KMS-11 (cell line): ENCODE data around the gene CAPN11.

Experiments used
- H2AFZ ChIP-seq: fragments of 200-600 bp; sonication (generic); 2 replicates; pipeline ENCODE4 v1.6.1; 2016; ENCODE audit warnings: antibody characterized with exemption, mixed run types, low read depth
- H3K27ac ChIP-seq: fragments of 200-600 bp; sonication (generic); 2 replicates; pipeline ENCODE4 v1.6.1; 2016; ENCODE audit warnings: mild to moderate bottlenecking, mixed run types
- H3K27me3 ChIP-seq: fragments of 200-600 bp; sonication (generic); 2 replicates; pipeline ENCODE4 v1.6.1; 2017; ENCODE audit warnings: mild to moderate bottlenecking, low read depth, mixed run types, moderate library complexity; ENCODE audit not compliant: insufficient read depth
- H3K36me3 ChIP-seq: fragments of 200-600 bp; sonication (generic); 2 replicates; pipeline ENCODE4 v1.6.1; 2017; ENCODE audit warnings: mild to moderate bottlenecking, mixed run types; ENCODE audit not compliant: insufficient read depth
- H3K4me1 ChIP-seq: fragments of 200-600 bp; sonication (generic); 2 replicates; pipeline ENCODE4 v1.6.1; 2016; ENCODE audit warnings: mild to moderate bottlenecking, low read depth, mixed run types; ENCODE audit not compliant: poor library complexity, severe bottlenecking
- H3K4me2 ChIP-seq: fragments of 200-600 bp; sonication (generic); 2 replicates; pipeline ENCODE4 v1.7.0; 2016; ENCODE audit warnings: mild to moderate bottlenecking, mixed run types
- H3K4me3 ChIP-seq: fragments of 200-600 bp; sonication (generic); IDR thresholded peaks from 2 replicates; pipeline ENCODE4 v1.6.1; 2017; ENCODE audit warnings: low read depth, low read length, mixed read lengths; ENCODE audit not compliant: insufficient read depth
- H3K79me2 ChIP-seq: fragments of 200-600 bp; sonication (generic); 2 replicates; pipeline ENCODE4 v1.6.1; 2016; ENCODE audit warnings: low read depth, mixed run types; ENCODE audit not compliant: insufficient read depth
- H3K9ac ChIP-seq: fragments of 200-600 bp; sonication (generic); 2 replicates; pipeline ENCODE4 v1.6.1; 2016; ENCODE audit warnings: mild to moderate bottlenecking, mixed run types
- H4K20me1 ChIP-seq: fragments of 200-600 bp; sonication (generic); 2 replicates; pipeline ENCODE4 v1.6.1; 2016; ENCODE audit warnings: mild to moderate bottlenecking, mixed run types; ENCODE audit not compliant: insufficient read depth
- CTCF ChIP-seq: fragments of 200-600 bp; sonication (generic); conservative IDR thresholded peaks from 2 replicates; pipeline ENCODE4 v1.6.1; 2017; ENCODE audit warnings: low read depth, mild to moderate bottlenecking, antibody characterized with exemption, low read length, moderate library complexity, mixed read lengths

Gene CAPN11

GRCh38 chr6:44128020-44128917, 30.4 kb upstream of the CAPN11 start:
- H3K36me3 ChIP-seq = no peaks in the 10 kb centered on the region
- H3K27ac ChIP-seq = no peak overlapping the region
- peak overlapping the region; percentile 54 for H3K9ac ChIP-seq
- peaks cover 36% of the 10 kb centered on the region for H3K79me2 ChIP-seq
- H3K4me1 ChIP-seq = peaks cover 33% of the 10 kb centered on the region
- H3K27me3 ChIP-seq = no peaks in the 10 kb centered on the region
- no peak overlapping the region for H3K4me3 ChIP-seq
- peak overlapping the region; percentile 59; the same call in 1 of the 2 replicates for H3K4me2 ChIP-seq
- TF ChIP-seq CTCF = no peak
- H4K20me1 ChIP-seq = peaks cover 29% of the 10 kb centered on the region
- peak overlapping the region; percentile 68 for H2AFZ ChIP-seq

- TF ChIP-seq CTCF = no peak
- no peak overlapping the region for H3K9ac ChIP-seq
- peaks cover 20% of the 10 kb centered on the region for H3K79me2 ChIP-seq
- H3K4me3 ChIP-seq = no peak overlapping the region
- no peak overlapping the region for H2AFZ ChIP-seq
- H3K27me3 ChIP-seq = no peaks in the 10 kb centered on the region
- H3K4me1 ChIP-seq = peaks cover 17% of the 10 kb centered on the region
- H4K20me1 ChIP-seq = peaks cover 14% of the 10 kb centered on the region
- no peaks in the 10 kb centered on the region for H3K36me3 ChIP-seq
- no peak overlapping the region for H3K27ac ChIP-seq
- no peak overlapping the region for H3K4me2 ChIP-seq
Observed at GRCh38 chr6:44129841-44130322, 28.7 kb upstream of the CAPN11 start.

GRCh38 chr6:44131892-44132291, 26.7 kb upstream of the CAPN11 start:
- Histone ChIP-seq H3K27ac (no peak overlapping the region), H3K36me3 (no peaks in the 10 kb centered on the region), H4K20me1 (no peaks in the 10 kb centered on the region), H3K4me3 (no peak overlapping the region), H3K79me2 (peaks cover under 1% of the 10 kb centered on the region; the same call in 1 of the 2 replicates), H3K9ac (no peak overlapping the region), H2AFZ (no peak overlapping the region), H3K27me3 (no peaks in the 10 kb centered on the region), H3K4me2 (no peak overlapping the region), H3K4me1 (no peaks in the 10 kb centered on the region)
- TF ChIP-seq CTCF = no peak

- Histone ChIP-seq H3K4me2 (no peak overlapping the region), H4K20me1 (no peaks in the 10 kb centered on the region), H3K27ac (no peak overlapping the region), H3K4me3 (no peak overlapping the region), H3K79me2 (no peaks in the 10 kb centered on the region), H3K36me3 (no peaks in the 10 kb centered on the region), H3K27me3 (no peaks in the 10 kb centered on the region), H3K9ac (no peak overlapping the region), H3K4me1 (no peaks in the 10 kb centered on the region), H2AFZ (no peak overlapping the region)
- TF ChIP-seq CTCF = no peak
Observed at GRCh38 chr6:44132476-44132875, 26.1 kb upstream of the CAPN11 start.
